GM19043 (cell line): ENCODE measurements around the gene ROCK2.

Experiments
- ATAC-seq: cut with Tn5 transposase; IDR thresholded peaks from one replicate; pipeline ENCODE4 v1.9.1; 2021; ENCODE audit warnings: low read depth; ENCODE audit not compliant: unreplicated experiment

Gene ROCK2

GRCh38 chr2:11158916-11159573 lies 185.4 kb downstream of the ROCK2 start:
- no peak for ATAC-seq

GRCh38 chr2:11157731-11158130 lies 186.7 kb downstream of the ROCK2 start:
- ATAC-seq = no peak

GRCh38 chr2:11157296-11157695 lies 187.1 kb downstream of the ROCK2 start:
- no peak for ATAC-seq

GRCh38 chr2:11156396-11157075 lies 187.9 kb downstream of the ROCK2 start:
- no peak for ATAC-seq

GRCh38 chr2:11155381-11156035 lies 188.9 kb downstream of the ROCK2 start, which contains the start of gene SLC66A3:
TSS of gene SLC66A3 (plus strand) at chr2:11155467. CDS start at chr2:11155547, 80 bp downstream.
- peak; percentile 70 for ATAC-seq

- peak; percentile 48 for ATAC-seq
These were observed 189.5 kb downstream of the ROCK2 start for GRCh38 chr2:11154923-11155380.

- peak; percentile 8 for ATAC-seq
These were observed 190.2 kb downstream of the ROCK2 start for GRCh38 chr2:11154016-11154922.

- no peak for ATAC-seq
These were observed 191.8 kb downstream of the ROCK2 start for GRCh38 chr2:11152591-11152990.

- ATAC-seq = no peak
These were observed 197.2 kb downstream of the ROCK2 start for GRCh38 chr2:11147263-11147662.

- no peak for ATAC-seq
These were observed 198.4 kb downstream of the ROCK2 start for GRCh38 chr2:11146076-11146475.

GRCh38 chr2:11145350-11145749 lies 199.1 kb downstream of the ROCK2 start:
- no peak for ATAC-seq

- no peak for ATAC-seq
These were observed 199.7 kb downstream of the ROCK2 start for GRCh38 chr2:11144738-11145079.

GRCh38 chr2:11144077-11144737 lies 200.2 kb downstream of the ROCK2 start:
- ATAC-seq = no peak

- ATAC-seq = no peak
These were observed 201.4 kb downstream of the ROCK2 start for GRCh38 chr2:11142987-11143386.

GRCh38 chr2:11142330-11142729 lies 202.1 kb downstream of the ROCK2 start:
- ATAC-seq = no peak

GRCh38 chr2:11141319-11141718 lies 203.1 kb downstream of the ROCK2 start:
- ATAC-seq = no peak

- no peak for ATAC-seq
These were observed 203.9 kb downstream of the ROCK2 start for GRCh38 chr2:11140492-11140891.

GRCh38 chr2:11134349-11134748 lies 210.1 kb downstream of the ROCK2 start:
- ATAC-seq = no peak

- no peak for ATAC-seq
These were observed 210.5 kb downstream of the ROCK2 start for GRCh38 chr2:11133936-11134320.

- no peak for ATAC-seq
These were observed 211.0 kb downstream of the ROCK2 start for GRCh38 chr2:11133238-11133935.
